EH (cell line): ENCODE data around the gene ARHGAP18.

Experiments
- DNase-seq: peaks from one replicate; pipeline ENCODE4 v3.0.0-alpha.2; 2015; ENCODE audit warnings: low read depth

Gene ARHGAP18

DNA sequence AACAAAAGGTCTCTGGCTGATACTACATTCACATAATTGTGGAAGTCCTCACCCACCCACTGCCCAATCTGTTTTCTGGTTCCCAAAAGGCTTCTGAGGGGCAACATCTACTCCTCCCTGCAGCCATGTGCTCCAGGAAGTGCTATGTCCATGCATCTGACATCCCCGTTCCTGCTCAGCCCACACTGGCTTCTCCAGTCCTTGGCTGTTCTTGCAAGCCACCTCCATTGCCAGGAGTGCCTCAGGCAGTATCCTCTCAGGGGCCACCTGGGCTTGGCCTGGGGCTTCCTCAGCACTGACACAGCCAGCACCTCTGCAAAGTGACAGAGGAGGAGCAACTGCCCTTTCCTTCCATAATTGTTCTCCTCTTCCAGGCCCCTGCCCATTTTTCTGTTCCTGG, 18.3 kb downstream of the ARHGAP18 start:
- no peak for DNase-seq

GRCh38 chr6:129691043-129691640, 18.8 kb downstream of the ARHGAP18 start:
- DNase-seq, result no peak

DNA sequence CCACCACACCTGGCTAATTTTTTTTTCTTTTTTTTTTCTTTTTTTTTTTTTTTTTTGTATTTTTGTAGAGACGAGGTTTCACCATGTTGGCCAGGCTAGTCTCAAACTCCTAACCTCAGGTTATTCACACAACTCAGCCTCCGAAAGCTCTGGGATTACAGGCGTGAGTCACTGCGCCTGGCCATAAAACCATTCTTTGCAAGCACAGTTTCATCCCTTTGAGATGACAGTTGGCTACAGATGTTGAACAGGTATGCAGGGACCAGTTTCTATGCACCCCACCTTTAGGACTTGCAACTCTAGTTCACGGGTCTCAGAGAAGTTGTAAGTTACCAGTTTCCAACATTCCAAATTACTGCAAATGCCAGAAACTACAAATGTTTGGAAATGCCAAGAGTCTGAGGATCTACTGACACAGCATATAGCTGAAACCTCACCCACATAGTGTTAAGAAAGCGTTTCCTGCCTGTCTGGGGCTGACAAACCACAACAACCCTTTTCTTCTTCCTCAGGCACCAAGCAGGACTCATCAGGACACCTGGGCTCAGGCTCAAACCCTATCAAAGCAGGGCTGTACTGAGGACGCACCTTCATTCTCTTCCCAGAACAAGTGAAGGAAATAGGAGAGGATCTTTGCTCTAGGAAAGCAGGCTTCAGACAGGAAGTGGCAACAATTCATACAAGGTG, 22.9 kb downstream of the ARHGAP18 start:
- peak; percentile 59 for DNase-seq

DNA sequence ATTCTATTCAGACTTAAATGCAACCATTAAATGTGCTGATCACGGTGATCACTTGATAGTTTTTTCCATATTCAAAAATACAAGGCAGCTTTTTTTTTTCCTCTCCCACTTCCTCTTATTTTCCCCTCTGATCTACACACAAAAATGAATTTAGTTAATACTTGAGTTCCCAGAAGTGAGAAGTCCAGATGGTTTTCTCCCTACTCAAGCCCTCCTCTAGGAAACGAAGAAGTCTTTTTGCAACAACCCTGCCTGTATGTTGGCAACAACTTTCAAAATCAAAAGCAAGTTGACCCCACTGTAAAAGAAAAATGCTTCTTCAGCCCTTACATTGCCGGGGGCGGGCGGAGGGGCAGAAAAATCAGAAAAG, 24.3 kb downstream of the ARHGAP18 start:
- no peak for DNase-seq

DNA sequence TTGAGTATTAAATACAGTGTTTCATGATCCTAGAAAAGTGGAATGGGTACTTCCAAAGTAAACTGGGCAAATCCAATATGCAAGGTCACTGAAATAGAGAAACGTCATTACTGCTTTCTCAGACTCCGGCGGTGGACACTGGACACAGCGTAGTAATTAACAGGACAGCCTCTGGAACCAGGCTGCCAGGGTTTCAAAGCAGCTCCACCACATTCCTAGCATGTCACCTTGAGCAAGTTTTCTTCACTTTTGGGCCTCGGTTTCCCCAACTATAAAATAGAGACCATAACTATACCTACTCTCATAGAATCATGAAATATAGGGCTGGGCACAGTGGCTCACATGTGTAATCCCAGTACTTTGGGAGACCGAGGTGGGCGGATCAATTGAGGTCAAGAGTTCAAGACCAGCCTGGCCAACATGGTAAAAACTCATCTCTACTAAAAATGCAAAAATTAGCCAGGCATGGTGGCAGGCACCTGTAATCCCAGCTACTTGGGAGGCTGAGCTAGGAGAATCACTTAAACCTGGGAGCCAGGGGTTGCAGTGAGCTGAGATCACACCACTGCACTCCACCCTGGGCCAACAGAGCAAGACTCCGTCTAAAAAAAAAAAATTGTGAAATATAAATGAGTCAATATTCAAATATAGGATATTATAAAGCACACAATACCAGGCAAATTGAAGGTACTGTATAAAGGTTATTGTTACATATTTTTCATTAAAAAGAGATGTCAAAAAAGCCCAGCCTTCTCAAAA, 24.9 kb downstream of the ARHGAP18 start:
- no peak for DNase-seq

GRCh38 chr6:129684323-129684884, 25.6 kb downstream of the ARHGAP18 start:
- no peak for DNase-seq

DNA sequence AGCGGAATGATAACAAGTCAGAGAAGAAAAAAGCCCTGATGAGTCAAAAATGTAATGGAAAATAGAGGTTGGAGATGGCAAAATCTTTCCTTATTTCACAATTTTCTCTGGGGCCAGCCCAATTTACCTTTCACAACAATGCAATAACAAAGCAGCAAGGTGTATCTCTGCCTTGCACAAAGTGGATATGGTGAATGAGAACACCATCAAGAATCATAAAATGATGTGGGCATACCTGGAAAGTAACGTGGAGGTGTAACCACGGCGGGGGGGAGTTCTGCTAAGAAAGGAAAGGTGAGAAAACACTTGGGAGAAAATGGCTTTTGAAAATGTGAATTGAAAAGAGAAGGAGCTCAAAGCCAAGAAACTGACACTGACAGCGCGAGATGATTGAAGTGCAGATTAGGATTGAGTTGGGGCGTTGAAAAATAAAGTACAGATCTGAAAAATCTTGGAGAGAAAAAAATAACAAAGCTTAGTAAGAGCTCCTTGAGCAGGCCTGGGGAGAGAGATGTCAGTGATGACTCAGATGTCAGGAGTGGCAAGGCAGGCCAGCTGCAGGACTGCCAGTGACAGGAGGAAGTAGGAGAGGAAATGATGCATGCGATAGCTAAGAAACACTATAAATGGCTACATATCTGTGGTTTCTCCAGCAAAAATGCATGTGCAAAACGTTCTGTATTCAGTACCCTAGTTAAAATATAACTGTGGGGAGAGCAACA, 26.2 kb downstream of the ARHGAP18 start:
- peak; percentile 100 for DNase-seq

DNA sequence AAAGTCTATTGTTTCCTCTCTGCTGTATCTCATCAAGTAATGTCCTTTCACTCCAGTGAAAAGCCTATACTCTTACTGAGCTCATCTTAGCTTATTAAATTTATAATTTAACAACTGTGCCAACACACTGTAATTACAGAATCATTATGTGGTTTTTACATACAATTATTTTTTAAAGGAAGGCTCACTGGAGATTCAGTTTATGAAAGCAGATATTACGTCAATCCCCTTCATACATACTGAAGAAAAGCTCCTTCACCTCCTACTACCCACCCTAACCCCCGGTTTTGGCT, 28.1 kb downstream of the ARHGAP18 start:
- no peak for DNase-seq

GRCh38 chr6:129680633-129681032, 29.3 kb downstream of the ARHGAP18 start:
- DNase-seq, result peak; percentile 53

- peak; percentile 54 for DNase-seq
Observed at GRCh38 chr6:129679758-129680157, 30.2 kb downstream of the ARHGAP18 start.

DNA sequence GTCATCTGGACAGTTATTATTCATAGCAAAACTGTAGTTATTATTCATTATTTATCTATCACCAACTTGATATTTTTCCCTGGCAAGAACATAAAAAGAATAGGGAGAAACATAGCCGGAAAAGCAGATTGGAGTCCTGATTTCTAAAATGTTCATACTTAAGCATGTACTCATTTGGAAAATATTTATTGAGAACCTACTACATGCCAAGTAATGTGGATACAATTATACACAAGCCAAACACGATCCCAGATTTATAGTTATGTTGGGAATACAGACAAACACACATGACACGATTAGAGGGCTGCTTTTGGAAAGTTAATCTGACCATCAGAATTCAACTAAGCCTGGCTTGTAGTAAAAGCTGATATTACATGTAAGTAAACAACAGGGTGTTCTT, 30.7 kb downstream of the ARHGAP18 start:
- peak; percentile 79 for DNase-seq

GRCh38 chr6:129678463-129678862, 31.5 kb downstream of the ARHGAP18 start:
- DNase-seq, result no peak

DNA sequence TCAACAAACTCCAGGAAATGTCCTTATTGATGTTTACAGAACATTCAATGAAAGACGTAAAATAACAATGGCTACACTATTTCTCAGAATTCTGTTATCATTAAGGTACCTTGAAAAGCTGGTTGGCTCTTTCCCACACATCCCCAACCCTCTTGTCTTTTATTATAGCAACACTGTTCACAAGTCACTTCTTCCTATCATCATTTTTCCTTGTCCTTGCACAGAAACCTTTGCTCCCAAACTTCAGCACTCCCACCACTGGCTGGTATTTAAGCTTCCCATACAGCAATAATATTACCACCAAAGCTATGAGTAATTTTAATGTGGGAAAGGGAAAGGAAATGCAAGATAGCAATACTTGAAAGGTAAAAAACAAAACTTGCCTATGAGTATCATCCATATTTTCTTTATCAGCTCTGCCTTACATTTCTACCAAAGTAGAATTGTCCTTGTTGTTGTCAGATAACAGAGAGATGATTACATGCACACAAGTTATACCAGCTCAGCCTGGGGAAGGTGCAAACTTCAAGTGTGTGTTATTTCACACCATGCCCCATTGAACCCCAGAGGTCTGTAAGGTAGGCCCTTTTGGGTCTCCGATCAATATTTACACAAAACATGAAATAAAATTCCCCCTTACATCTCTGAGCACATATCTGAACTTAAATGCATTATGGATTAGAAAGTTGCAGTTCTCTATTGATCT, 32.2 kb downstream of the ARHGAP18 start:
- DNase-seq, result no peak

DNA sequence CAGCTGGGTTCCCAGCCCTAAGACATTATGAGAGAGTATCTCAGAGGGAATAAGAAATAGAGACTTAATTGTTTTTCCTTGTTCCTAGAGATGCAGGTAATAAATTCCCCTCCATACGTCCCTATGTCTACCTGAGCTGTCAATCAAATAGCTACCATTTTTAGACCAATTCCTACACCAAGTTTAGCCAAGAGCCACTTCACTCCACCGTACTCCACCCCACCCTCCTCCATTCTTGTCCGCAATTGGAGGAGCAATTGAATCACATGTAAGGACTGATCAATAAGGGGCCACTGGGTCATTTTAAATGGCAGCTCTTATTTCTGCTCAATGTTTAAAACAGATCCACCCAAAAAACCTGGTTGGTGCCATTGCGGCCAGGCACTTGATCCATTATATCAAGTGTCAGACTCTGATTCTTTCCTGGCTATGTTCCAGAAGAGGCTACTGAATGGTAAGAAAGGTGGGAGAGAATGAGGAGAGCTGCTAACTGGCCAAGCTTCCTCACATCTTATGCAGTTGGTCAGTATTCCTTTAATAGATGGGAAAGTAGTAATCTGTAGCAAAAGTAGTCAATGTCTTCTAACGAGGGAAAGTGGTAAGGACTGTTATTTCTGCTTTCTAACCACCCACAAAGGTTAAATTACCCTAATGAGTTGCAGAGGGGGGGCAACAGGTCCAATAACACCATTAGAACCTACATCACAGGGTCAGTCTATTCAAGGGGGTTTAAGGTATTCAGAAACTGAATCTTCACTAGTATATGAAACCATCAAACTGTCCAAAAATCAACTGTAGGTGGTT, 34.1 kb downstream of the ARHGAP18 start:
- no peak for DNase-seq

DNA sequence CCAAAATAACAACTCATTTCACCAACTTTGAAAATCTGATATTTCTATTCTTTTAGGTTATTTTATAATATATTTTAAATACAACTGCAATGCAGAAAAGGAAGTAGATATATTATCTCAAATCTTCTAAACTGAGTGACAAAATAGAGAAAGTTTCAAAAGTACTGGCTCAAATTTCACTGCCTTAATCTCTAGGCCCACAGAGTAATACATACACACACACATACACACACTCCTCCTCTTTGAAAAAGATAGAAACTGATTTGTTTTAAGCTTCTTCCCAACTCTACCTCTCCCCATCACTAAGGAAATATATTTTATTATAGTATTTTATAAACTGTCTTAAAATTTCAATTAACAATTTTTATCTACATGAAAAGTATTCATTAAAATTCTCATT, 36.2 kb downstream of the ARHGAP18 start:
- no peak for DNase-seq

DNA sequence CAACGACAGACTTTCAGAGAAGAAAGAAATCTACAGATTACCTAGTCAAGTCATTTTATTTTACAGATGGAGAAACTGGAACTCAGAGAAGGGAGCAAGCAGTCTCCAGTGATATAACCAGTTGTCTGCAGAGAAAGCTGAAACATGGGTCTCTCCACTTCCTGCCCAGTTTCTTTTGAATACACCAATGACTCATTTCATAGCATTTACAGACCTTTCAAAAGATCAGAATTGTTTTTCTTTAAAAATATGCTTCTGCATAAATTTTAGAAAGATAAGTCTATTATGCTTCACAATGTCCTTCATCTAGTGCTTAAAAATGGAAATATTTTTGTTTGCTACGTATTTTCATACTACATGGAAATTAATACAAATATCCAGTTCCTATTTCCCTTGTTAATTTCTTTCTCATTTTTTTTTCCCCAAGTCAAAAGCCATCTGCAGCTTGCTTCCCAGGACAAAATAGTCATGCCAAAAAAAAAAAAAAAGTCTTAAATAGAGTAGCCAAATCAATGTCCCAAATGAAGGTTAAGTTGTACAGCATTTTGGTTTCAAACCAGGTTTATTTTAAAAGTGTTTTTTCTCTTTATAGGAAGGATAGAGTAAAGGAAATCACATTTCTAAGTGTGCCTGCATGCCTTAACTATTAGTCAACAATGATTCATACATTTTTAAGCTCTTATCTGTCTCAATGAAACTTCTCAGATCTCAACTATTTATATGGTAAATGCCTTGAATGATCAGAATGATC, 36.9 kb downstream of the ARHGAP18 start:
- peak; percentile 84 for DNase-seq

GRCh38 chr6:129672341-129672682, 37.7 kb downstream of the ARHGAP18 start:
- DNase-seq, result no peak

GRCh38 chr6:129671442-129672340, 38.3 kb downstream of the ARHGAP18 start:
- no peak for DNase-seq

- no peak for DNase-seq
Observed at GRCh38 chr6:129670634-129671033, 39.3 kb downstream of the ARHGAP18 start.
